Measurements from ENCODE around the gene GJA9.

The GJA9 gene

DNA sequence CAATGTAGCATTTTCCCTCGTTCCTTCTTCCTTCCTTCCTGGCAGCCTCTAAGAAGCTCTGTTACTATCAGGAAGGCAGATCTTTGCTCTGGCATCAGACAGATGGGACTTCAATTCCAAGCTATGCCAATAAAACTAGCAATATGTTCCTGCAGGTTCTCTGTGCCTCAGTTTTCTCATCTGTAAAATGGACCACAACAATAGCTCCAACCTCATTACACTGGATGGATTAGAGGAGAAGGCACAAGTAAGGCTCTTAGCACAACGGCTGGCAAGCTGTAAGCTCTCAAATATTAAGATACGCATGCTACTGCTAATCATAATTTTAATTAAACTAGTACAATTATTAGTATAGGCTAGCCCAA lies 49.0 kb downstream of the GJA9 start:
- DNase-seq (ENCODE audit: extremely low read depth in 1 of 2, low read depth in 1 of 2) = no peak

DNA sequence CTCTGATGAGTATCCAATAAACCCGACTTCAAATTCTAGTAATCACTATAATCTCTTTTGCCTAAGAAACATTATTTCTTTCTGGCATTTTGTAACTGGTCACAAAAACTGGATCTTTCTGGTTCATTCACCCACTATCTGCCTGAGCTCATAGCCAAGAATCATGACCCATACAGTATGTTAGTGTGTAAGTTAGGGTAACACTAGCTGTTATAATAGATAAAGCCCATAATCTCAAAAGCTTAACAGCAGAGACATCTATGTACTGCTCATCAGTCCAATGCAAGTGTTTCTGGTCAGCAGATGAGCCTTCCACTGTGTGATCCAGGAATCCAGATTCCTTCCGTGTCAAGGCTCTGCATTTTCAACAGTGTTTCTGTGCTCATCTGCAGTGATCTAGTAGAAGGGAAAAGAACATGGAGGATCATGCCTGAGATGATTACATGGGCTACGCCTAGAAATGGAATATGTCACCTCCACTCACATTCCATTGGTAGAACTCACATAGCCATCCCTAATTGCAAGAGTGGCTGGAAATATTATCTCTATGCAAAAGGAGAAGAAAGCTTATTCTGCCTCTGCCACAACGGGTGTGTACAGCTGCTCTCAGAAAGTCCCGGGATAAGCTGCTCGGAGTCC lies 49.5 kb downstream of the GJA9 start:
- no peak for DNase-seq (ENCODE audit: extremely low read depth in 1 of 2, low read depth in 1 of 2)

DNA sequence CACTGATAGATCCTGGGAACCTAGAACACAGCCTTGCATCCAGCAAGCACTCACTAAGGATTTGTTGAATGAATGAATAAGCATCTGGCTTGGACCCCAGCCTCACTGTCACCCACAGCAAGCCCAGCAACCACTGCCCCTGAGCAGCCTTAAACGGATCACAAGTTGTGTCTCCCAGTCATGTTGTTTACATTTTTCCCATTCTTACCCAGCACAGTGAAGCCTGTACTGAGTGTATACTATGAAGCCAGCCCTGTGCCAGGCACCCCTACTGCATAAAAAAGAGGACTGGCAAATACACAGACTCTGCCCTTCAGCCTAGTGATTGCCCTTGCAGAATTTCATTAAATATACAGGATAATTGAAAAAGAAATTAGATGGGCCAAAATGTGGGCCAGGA lies 52.0 kb downstream of the GJA9 start:
- DNase-seq (ENCODE audit: extremely low read depth in 1 of 2, low read depth in 1 of 2) = no peak

DNA sequence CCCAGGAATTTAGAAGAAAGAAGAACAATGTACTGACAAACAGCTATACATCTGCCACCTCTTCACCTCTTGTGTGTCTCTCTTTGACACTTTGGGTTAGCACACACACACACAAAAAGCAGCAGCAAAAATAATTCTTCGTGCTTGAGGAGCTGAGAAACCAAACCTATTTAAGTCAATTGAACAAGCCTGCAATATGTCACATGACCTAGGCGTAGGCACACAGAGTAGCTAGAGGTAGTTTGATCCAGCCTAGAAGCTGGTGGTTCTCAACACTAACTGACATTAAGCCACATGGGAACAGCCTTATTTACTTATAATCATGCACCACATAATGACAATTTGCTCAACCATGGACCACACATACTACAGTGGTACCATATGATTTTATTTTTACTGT lies 54.1 kb downstream of the GJA9 start:
- no peak for DNase-seq (ENCODE audit: extremely low read depth in 1 of 2, low read depth in 1 of 2)

DNA sequence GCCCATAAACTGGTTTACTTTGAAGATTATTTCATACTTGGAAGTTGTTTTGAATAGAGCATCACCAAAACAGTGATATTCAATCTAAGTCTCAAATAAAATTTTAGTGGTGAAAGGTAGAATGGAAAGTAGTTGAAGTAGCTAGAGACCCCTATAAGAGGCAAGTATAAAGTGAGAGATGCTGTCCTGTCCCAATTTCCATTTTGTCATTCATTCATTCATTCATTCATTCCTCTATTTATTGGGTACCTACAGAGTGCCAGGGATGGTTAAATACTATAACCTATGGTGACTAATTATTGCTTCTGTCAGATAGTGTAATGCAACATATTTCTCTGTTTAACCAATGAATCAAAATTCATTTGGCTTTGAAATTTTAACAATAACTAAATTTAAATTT lies 54.5 kb downstream of the GJA9 start:
- DNase-seq (ENCODE audit: extremely low read depth in 1 of 2, low read depth in 1 of 2) = no peak

DNA sequence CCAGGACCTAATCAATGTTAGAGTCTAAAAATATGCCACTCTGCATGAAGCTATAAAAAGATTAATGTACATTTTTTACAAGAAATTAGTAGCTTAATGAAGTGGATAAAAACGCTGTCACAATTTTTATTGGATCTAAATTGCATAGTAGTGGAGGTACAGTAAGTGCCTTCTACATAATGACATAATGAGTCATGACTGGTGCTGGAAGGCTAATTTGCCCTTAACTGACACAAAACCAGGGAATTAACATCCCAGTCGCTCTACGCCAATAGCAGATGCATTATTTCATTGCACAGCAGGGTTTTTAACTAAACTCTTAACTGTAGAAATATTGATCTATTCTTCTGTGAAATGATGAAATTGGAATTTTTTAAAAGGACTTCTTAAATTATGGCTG lies 55.1 kb downstream of the GJA9 start:
- no peak for DNase-seq (ENCODE audit: extremely low read depth in 1 of 2, low read depth in 1 of 2)
